HepG2 (cell line): ENCODE measurements around the gene COMMD4. TPM values are rescaled to one million over a fixed set of nuclear protein-coding genes. Genes with fewer than 3 reads are reported as not detected.

Experiments used
- AKNA ChIP-seq: sonication (generic); formaldehyde crosslinking; IDR thresholded peaks from 2 replicates; pipeline ENCODE4 v1.4.0; 2020; ENCODE audit warnings: missing genetic modification reagents, borderline replicate concordance
- CBX2 ChIP-seq, 2 experiments: fragments of 200-600 bp in 1 of 2; sonication (generic); formaldehyde crosslinking in 1 of 2; IDR thresholded peaks; 2 replicates each; pipeline versions ENCODE4 v1.7.0 to v1.8.1; 2018 to 2022; ENCODE audit warnings: low read depth in 2 of 2, low read length in 1 of 2, mild to moderate bottlenecking in 1 of 2, missing genetic modification reagents in 1 of 2
- CREM ChIP-seq, 2 experiments: sonication (generic) in 1 of 2; formaldehyde crosslinking in 1 of 2; IDR thresholded peaks; 2 replicates each; pipeline versions ENCODE4 v1.4.0 to v1.6.1; 2016 to 2020; ENCODE audit warnings: antibody characterized with exemption in 1 of 2, mild to moderate bottlenecking in 1 of 2, missing genetic modification reagents in 1 of 2
- KLF6 ChIP-seq: IDR thresholded peaks from 2 replicates; pipeline ENCODE4 v1.8.0; 2016; ENCODE audit warnings: missing biosample characterization, missing genetic modification reagents
- TBP ChIP-seq: sonication (generic); formaldehyde crosslinking; IDR thresholded peaks from 2 replicates; pipeline ENCODE4 v1.5.0; 2020; ENCODE audit warnings: missing genetic modification reagents
- TIGD3 ChIP-seq: sonication (generic); formaldehyde crosslinking; IDR thresholded peaks from 2 replicates; pipeline ENCODE4 v1.5.1; 2020; ENCODE audit warnings: mild to moderate bottlenecking, missing genetic modification reagents, borderline replicate concordance
- ZNF564 ChIP-seq: sonication (generic); formaldehyde crosslinking; IDR thresholded peaks from 2 replicates; pipeline ENCODE4 v1.8.1; 2023; ENCODE audit warnings: mild to moderate bottlenecking, missing genetic modification reagents
- ZNF749 ChIP-seq: sonication (generic); formaldehyde crosslinking; IDR thresholded peaks from 2 replicates; pipeline ENCODE4 v1.8.0; 2022; ENCODE audit warnings: mild to moderate bottlenecking, missing genetic modification reagents, moderate library complexity, borderline replicate concordance
- ZSCAN29 ChIP-seq: sonication (generic); formaldehyde crosslinking; conservative IDR thresholded peaks from 2 replicates; pipeline ENCODE4 v1.4.0; 2020; ENCODE audit warnings: mild to moderate bottlenecking, missing genetic modification reagents
- polyA plus RNA-seq, 8 experiments: library from polyadenylated mRNA; depleted of rRNA in 3 of 8; stranded (reverse) in 7 of 8; unstranded in 1 of 8; fragments of >200 nt; fragmentation: Illumina TruSeq in 4 of 8; extraction: Trizol in 4 of 8; gene quantifications; 2 replicates each; pipeline versions ENCODE4 v1.2.1 to v1.2.3, GENCODE V29; 2011 to 2016; ENCODE audit warnings: low read depth in 4 of 8, missing spikeins in 1 of 8, mixed read lengths in 1 of 8; ENCODE audit not compliant: insufficient read depth in 1 of 8
- total RNA-seq, 5 experiments: library from RNA; depleted of rRNA; stranded (reverse); fragments of >200 nt; fragmentation: Illumina TruSeq; extraction: Trizol; gene quantifications; 2 replicates each; pipeline ENCODE4 v1.2.3, GENCODE V29; 2016; ENCODE audit warnings: low read depth in 1 of 5
- TF ChIP-seq, protein P1 (sequence below): sonication (generic); formaldehyde crosslinking; IDR thresholded peaks from 2 replicates; pipeline ENCODE4 v1.4.0; 2020; ENCODE audit warnings: missing genetic modification reagents
- TF ChIP-seq, protein P2 (sequence below): sonication (generic); formaldehyde crosslinking; IDR thresholded peaks from 2 replicates; pipeline ENCODE4 v1.4.0; 2020; ENCODE audit warnings: missing genetic modification reagents
- TF ChIP-seq, protein P3 (sequence below): sonication (generic); formaldehyde crosslinking; IDR thresholded peaks from 2 replicates; pipeline ENCODE4 v1.4.0; 2020; ENCODE audit warnings: missing genetic modification reagents, borderline replicate concordance
- TF ChIP-seq, protein P4 (sequence below): sonication (generic); formaldehyde crosslinking; IDR thresholded peaks from 2 replicates; pipeline ENCODE4 v1.8.0; 2022; ENCODE audit warnings: mild to moderate bottlenecking, missing genetic modification reagents, borderline replicate concordance
- TF ChIP-seq, protein P5 (sequence below): sonication (generic); formaldehyde crosslinking; IDR thresholded peaks from 2 replicates; pipeline ENCODE4 v1.9.0; 2022; ENCODE audit warnings: missing genetic modification reagents, mild to moderate bottlenecking, borderline replicate concordance

Gene COMMD4
- total and polyA plus RNA-seq, 2 of the 13 experiments (the other 11 are each of a cell fraction or from before 2014, with no cell fraction given), result 45.8 to 89.9 TPM

GRCh38 chr15:75307778-75308390, 28.0 kb upstream of the COMMD4 start (continued):
- TF ChIP-seq AKNA, result no peak
- TF ChIP-seq, protein P1, sequence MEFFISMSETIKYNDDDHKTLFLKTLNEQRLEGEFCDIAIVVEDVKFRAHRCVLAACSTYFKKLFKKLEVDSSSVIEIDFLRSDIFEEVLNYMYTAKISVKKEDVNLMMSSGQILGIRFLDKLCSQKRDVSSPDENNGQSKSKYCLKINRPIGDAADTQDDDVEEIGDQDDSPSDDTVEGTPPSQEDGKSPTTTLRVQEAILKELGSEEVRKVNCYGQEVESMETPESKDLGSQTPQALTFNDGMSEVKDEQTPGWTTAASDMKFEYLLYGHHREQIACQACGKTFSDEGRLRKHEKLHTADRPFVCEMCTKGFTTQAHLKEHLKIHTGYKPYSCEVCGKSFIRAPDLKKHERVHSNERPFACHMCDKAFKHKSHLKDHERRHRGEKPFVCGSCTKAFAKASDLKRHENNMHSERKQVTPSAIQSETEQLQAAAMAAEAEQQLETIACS (CRISPR knock-in tag), result no peak
- TF ChIP-seq CBX2 (IDR thresholded peaks at IDR 0.05; ENCODE audit: low read depth, low read length), result no peak
- TF ChIP-seq CBX2 (CRISPR knock-in tag; IDR thresholded peaks at IDR 0.05; ENCODE audit: low read depth), result no peak
- TF ChIP-seq, protein P2, sequence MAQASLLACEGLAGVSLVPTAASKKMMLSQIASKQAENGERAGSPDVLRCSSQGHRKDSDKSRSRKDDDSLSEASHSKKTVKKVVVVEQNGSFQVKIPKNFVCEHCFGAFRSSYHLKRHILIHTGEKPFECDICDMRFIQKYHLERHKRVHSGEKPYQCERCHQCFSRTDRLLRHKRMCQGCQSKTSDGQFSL (CRISPR knock-in tag), result no peak
- TF ChIP-seq, protein P3, sequence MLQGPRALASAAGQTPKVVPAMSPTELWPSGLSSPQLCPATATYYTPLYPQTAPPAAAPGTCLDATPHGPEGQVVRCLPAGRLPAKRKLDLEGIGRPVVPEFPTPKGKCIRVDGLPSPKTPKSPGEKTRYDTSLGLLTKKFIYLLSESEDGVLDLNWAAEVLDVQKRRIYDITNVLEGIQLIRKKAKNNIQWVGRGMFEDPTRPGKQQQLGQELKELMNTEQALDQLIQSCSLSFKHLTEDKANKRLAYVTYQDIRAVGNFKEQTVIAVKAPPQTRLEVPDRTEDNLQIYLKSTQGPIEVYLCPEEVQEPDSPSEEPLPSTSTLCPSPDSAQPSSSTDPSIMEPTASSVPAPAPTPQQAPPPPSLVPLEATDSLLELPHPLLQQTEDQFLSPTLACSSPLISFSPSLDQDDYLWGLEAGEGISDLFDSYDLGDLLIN (CRISPR knock-in tag), result peak; percentile 20; the same call in 1 of the 2 replicates
- no peak for TF ChIP-seq TIGD3
- no peak for TF ChIP-seq KLF6 (CRISPR knock-in tag)
- TF ChIP-seq ZNF564, result no peak
- TF ChIP-seq TBP (CRISPR knock-in tag), result no peak
- TF ChIP-seq, protein P4, sequence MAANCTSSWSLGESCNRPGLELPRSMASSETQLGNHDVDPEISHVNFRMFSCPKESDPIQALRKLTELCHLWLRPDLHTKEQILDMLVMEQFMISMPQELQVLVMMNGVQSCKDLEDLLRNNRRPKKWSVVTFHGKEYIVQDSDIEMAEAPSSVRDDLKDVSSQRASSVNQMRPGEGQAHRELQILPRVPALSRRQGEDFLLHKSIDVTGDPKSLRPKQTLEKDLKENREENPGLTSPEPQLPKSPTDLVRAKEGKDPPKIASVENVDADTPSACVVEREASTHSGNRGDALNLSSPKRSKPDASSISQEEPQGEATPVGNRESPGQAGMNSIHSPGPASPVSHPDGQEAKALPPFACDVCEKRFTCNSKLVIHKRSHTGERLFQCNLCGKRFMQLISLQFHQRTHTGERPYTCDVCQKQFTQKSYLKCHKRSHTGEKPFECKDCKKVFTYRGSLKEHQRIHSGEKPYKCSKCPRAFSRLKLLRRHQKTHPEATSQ (CRISPR knock-in tag), result no peak
- TF ChIP-seq CREM (IDR thresholded peaks at IDR 0.05), result no peak
- TF ChIP-seq CREM (CRISPR knock-in tag; IDR thresholded peaks at IDR 0.05), result no peak
- no peak for TF ChIP-seq ZNF749 (CRISPR knock-in tag)
- TF ChIP-seq ZSCAN29 (CRISPR knock-in tag), result no peak
- TF ChIP-seq, protein P5, sequence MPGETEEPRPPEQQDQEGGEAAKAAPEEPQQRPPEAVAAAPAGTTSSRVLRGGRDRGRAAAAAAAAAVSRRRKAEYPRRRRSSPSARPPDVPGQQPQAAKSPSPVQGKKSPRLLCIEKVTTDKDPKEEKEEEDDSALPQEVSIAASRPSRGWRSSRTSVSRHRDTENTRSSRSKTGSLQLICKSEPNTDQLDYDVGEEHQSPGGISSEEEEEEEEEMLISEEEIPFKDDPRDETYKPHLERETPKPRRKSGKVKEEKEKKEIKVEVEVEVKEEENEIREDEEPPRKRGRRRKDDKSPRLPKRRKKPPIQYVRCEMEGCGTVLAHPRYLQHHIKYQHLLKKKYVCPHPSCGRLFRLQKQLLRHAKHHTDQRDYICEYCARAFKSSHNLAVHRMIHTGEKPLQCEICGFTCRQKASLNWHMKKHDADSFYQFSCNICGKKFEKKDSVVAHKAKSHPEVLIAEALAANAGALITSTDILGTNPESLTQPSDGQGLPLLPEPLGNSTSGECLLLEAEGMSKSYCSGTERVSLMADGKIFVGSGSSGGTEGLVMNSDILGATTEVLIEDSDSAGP (CRISPR knock-in tag), result peak; percentile 37
